NB4 (cell line): Measurements from ENCODE around the gene ITPR3.

Source experiments
- DNase-seq: peaks from one replicate; pipeline ENCODE4 v3.0.0; 2010; ENCODE audit warnings: low read depth
- H3K4me3 ChIP-seq: one replicate; pipeline ENCODE4 v1.5.1; 2011; ENCODE audit warnings: mild to moderate bottlenecking, low read depth, low read length, moderate library complexity
- MYC ChIP-seq: IDR thresholded peaks from 2 replicates; pipeline ENCODE4 v1.6.1; 2011; ENCODE audit warnings: low read depth, low read length
- POLR2A ChIP-seq: IDR thresholded peaks from 2 replicates; pipeline ENCODE4 v1.6.1; 2011; ENCODE audit warnings: mild to moderate bottlenecking; ENCODE audit not compliant: insufficient read length; ENCODE audit errors: extremely low read depth
- TF ChIP-seq, protein P1 (sequence below): IDR thresholded peaks from 2 replicates; pipeline ENCODE4 v1.6.1; 2011; ENCODE audit warnings: low read depth, low read length
- TF ChIP-seq, protein P2 (sequence below): IDR thresholded peaks from one replicate; pipeline ENCODE4 v1.5.1; 2012; ENCODE audit warnings: low read depth, low read length

Gene ITPR3

DNA sequence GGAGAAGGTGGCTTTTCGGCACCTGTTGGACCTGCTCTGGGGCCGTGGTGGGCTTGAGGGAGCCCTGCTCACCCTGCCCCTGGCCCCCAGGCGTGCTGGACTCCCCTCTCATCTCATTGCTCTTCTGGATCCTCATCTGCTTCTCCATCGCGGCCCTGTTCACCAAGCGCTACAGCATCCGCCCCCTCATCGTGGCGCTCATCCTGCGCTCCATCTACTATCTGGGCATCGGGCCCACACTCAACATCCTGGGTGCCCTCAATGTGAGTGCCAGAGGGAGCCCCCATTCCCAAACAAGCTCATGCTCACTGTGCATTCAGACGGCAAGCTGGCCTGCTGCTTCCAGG, 68.0 kb downstream of the ITPR3 start:
- no peak for DNase-seq

DNA sequence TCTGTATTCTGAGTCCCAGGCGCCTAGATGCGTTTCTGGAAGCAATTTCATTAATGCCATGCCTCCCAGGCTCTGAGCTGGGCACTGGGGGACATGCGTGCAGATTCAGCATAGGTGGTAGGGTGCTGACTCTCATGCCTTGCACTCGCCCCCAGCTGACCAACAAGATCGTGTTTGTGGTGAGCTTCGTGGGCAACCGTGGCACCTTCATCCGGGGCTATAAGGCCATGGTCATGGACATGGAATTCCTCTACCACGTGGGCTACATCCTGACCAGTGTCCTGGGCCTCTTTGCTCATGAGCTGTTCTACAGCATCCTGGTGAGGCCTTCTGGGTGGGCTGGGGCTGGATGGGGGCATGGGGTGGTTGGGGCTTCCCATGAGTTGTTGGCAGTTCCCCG, 68.8 kb downstream of the ITPR3 start:
- no peak overlapping the region for H3K4me3 ChIP-seq
- no peak for TF ChIP-seq POLR2A
- TF ChIP-seq, protein P1, sequence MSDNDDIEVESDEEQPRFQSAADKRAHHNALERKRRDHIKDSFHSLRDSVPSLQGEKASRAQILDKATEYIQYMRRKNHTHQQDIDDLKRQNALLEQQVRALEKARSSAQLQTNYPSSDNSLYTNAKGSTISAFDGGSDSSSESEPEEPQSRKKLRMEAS, result no peak
- TF ChIP-seq, protein P2, sequence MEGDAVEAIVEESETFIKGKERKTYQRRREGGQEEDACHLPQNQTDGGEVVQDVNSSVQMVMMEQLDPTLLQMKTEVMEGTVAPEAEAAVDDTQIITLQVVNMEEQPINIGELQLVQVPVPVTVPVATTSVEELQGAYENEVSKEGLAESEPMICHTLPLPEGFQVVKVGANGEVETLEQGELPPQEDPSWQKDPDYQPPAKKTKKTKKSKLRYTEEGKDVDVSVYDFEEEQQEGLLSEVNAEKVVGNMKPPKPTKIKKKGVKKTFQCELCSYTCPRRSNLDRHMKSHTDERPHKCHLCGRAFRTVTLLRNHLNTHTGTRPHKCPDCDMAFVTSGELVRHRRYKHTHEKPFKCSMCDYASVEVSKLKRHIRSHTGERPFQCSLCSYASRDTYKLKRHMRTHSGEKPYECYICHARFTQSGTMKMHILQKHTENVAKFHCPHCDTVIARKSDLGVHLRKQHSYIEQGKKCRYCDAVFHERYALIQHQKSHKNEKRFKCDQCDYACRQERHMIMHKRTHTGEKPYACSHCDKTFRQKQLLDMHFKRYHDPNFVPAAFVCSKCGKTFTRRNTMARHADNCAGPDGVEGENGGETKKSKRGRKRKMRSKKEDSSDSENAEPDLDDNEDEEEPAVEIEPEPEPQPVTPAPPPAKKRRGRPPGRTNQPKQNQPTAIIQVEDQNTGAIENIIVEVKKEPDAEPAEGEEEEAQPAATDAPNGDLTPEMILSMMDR, result no peak
- no peak for TF ChIP-seq MYC
- no peak for DNase-seq

More for the DNA sequence above, 68.0 kb downstream of the ITPR3 start:
- TF ChIP-seq, protein P2, result no peak
- H3K4me3 ChIP-seq, result no peak overlapping the region

DNA sequence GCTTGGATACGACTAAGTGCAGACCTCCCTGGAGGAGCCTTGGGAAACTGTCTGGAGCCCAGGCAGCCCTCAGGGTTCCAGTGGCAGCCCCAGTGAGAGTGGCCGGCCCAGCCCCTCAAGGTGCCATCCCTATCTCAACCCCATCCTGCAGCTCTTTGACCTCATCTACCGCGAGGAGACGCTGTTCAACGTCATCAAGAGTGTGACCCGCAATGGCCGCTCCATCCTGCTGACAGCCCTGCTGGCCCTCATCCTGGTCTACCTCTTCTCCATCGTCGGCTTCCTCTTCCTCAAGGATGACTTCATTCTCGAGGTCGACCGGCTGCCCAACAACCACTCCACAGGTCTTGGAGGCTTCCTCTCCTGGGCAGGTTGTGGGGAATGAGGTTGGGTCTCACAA, 69.6 kb downstream of the ITPR3 start:
- TF ChIP-seq, protein P2, result no peak
- no peak for TF ChIP-seq POLR2A
- TF ChIP-seq, protein P1, result no peak
- no peak for TF ChIP-seq MYC
- no peak overlapping the region for H3K4me3 ChIP-seq
- no peak for DNase-seq

DNA sequence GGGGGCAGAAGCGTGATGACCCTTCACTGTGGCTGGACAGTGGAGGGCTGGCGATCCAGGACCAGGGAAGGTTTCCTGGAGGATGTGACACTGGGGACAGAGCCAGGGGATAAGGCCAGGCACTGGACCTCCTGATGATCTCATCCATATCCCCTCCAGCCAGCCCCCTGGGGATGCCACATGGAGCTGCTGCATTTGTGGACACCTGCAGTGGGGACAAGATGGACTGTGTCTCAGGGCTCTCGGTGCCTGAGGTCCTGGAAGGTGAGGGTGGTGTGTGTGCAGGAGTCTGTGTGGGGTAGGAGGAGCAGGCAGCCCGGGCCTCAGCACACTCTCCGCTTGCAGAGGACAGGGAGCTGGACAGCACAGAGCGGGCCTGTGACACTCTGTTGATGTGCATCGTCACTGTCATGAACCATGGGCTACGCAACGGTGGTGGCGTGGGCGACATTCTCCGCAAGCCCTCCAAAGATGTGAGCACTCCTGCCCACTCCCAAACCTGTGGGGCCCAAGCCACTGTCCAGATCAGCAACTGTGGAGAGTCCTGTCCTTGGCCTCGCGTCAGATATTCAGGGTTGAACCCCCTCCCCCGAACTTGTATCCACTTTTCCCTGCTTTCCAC, 70.4 kb downstream of the ITPR3 start:
- H3K4me3 ChIP-seq, result no peak overlapping the region
- DNase-seq, result no peak
- TF ChIP-seq POLR2A (no peak), MYC (no peak)
- TF ChIP-seq, protein P2, result no peak
- TF ChIP-seq, protein P1, result no peak

DNA sequence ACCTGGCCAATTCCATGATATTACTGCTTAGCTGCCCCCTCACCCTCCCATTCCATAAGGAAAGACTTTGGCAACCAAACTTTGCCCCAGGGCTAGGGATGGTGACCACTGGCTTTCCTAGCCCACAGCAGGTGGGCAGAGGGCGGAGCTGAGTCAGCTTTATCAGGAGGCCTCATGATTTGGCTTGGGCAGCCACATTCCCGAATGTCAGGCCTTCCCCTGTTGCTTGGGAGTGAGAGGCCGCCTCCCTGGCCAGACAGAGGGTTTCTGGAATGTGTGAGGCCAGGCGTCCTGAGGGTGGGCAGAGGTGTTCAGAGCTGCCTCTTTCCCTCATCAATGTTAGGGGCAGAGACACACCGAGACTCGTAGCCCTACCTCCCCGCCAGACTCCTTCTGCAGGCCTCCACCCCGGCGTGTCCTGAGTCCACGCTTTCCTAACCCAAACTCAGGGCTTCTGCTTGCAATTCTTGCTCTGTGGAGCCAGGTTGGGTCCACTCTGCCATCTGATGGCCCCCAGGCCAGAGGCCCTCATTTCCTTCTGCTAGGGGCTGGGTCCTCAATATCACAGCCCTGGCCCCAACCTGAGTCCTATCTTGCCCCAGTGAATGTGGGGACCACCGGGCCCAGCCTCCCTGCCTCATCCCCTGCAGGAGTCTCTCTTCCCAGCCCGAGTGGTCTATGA, 71.1 kb downstream of the ITPR3 start:
- no peak for TF ChIP-seq MYC
- TF ChIP-seq, protein P2, result no peak
- TF ChIP-seq, protein P1, result no peak
- no peak for TF ChIP-seq POLR2A
- no peak overlapping the region for H3K4me3 ChIP-seq
- no peak for DNase-seq
